KMS-11 (cell line): ENCODE data around the gene RNF220.

ENCODE experiments used
- H2AFZ ChIP-seq: fragments of 200-600 bp; sonication (generic); 2 replicates; pipeline ENCODE4 v1.6.1; 2016; ENCODE audit warnings: antibody characterized with exemption, mixed run types, low read depth
- H3K27ac ChIP-seq: fragments of 200-600 bp; sonication (generic); 2 replicates; pipeline ENCODE4 v1.6.1; 2016; ENCODE audit warnings: mild to moderate bottlenecking, mixed run types
- H3K27me3 ChIP-seq: fragments of 200-600 bp; sonication (generic); 2 replicates; pipeline ENCODE4 v1.6.1; 2017; ENCODE audit warnings: mild to moderate bottlenecking, low read depth, mixed run types, moderate library complexity; ENCODE audit not compliant: insufficient read depth
- H3K36me3 ChIP-seq: fragments of 200-600 bp; sonication (generic); 2 replicates; pipeline ENCODE4 v1.6.1; 2017; ENCODE audit warnings: mild to moderate bottlenecking, mixed run types; ENCODE audit not compliant: insufficient read depth
- H3K4me1 ChIP-seq: fragments of 200-600 bp; sonication (generic); 2 replicates; pipeline ENCODE4 v1.6.1; 2016; ENCODE audit warnings: mild to moderate bottlenecking, low read depth, mixed run types; ENCODE audit not compliant: poor library complexity, severe bottlenecking
- H3K4me2 ChIP-seq: fragments of 200-600 bp; sonication (generic); 2 replicates; pipeline ENCODE4 v1.7.0; 2016; ENCODE audit warnings: mild to moderate bottlenecking, mixed run types
- H3K4me3 ChIP-seq: fragments of 200-600 bp; sonication (generic); IDR thresholded peaks from 2 replicates; pipeline ENCODE4 v1.6.1; 2017; ENCODE audit warnings: low read depth, low read length, mixed read lengths; ENCODE audit not compliant: insufficient read depth
- H3K79me2 ChIP-seq: fragments of 200-600 bp; sonication (generic); 2 replicates; pipeline ENCODE4 v1.6.1; 2016; ENCODE audit warnings: low read depth, mixed run types; ENCODE audit not compliant: insufficient read depth
- H3K9ac ChIP-seq: fragments of 200-600 bp; sonication (generic); 2 replicates; pipeline ENCODE4 v1.6.1; 2016; ENCODE audit warnings: mild to moderate bottlenecking, mixed run types
- H4K20me1 ChIP-seq: fragments of 200-600 bp; sonication (generic); 2 replicates; pipeline ENCODE4 v1.6.1; 2016; ENCODE audit warnings: mild to moderate bottlenecking, mixed run types; ENCODE audit not compliant: insufficient read depth
- TF ChIP-seq, protein P1 (sequence below): fragments of 200-600 bp; sonication (generic); conservative IDR thresholded peaks from 2 replicates; pipeline ENCODE4 v1.6.1; 2017; ENCODE audit warnings: low read depth, mild to moderate bottlenecking, antibody characterized with exemption, low read length, moderate library complexity, mixed read lengths

RNF220 gene

GRCh38 chr1:44672254-44672955 lies 267.4 kb downstream of the RNF220 start:
- H3K36me3 ChIP-seq, result no peaks in the 10 kb centered on the region
- H3K27me3 ChIP-seq, result no peaks in the 10 kb centered on the region
- H2AFZ ChIP-seq, result no peak overlapping the region
- H3K27ac ChIP-seq, result no peak overlapping the region
- TF ChIP-seq, protein P1, sequence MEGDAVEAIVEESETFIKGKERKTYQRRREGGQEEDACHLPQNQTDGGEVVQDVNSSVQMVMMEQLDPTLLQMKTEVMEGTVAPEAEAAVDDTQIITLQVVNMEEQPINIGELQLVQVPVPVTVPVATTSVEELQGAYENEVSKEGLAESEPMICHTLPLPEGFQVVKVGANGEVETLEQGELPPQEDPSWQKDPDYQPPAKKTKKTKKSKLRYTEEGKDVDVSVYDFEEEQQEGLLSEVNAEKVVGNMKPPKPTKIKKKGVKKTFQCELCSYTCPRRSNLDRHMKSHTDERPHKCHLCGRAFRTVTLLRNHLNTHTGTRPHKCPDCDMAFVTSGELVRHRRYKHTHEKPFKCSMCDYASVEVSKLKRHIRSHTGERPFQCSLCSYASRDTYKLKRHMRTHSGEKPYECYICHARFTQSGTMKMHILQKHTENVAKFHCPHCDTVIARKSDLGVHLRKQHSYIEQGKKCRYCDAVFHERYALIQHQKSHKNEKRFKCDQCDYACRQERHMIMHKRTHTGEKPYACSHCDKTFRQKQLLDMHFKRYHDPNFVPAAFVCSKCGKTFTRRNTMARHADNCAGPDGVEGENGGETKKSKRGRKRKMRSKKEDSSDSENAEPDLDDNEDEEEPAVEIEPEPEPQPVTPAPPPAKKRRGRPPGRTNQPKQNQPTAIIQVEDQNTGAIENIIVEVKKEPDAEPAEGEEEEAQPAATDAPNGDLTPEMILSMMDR, result no peak
- peaks cover 42% of the 10 kb centered on the region for H3K4me1 ChIP-seq
- no peak overlapping the region for H3K9ac ChIP-seq
- no peaks in the 10 kb centered on the region for H3K79me2 ChIP-seq
- H4K20me1 ChIP-seq, result no peaks in the 10 kb centered on the region
- H3K4me3 ChIP-seq, result no peak overlapping the region
- no peak overlapping the region for H3K4me2 ChIP-seq

DNA sequence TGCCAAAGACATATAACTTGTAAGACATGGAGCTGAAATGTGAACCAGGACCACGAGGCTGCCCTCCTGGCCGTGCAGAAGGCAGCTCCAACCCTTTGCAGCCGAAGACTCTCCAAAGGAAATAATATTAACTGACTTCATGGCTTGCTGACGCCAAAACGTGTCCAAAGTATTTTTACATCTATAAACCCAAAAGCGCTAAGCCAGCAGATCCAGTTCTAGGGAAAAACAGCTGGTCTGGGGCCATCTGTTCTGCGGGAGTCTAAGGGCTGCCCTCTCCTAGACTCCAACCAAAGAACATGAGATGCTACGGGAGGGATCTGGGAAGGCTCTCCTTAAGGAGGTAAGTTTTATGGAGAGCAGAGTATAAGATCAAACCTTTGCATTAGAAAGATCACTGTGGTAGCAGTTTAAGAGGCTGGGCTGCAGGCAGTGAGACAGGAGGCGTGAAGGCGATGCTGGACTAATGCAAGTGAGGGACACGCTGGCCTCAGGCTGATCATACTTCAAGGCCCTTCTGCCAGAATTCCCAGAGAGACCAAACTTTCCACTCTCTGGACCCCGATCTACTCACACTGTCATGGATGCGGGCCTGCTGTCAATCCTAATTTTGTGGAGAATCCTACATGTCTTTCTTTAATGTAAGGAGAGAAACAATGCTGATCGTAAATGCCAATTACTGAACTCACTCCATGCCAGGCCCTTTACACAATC lies 268.1 kb downstream of the RNF220 start:
- Histone ChIP-seq H3K4me2 (peak overlapping the region; percentile 82), H3K4me3 (no peak overlapping the region), H3K27me3 (no peaks in the 10 kb centered on the region), H2AFZ (peak overlapping the region; percentile 80; the same call in 1 of the 2 replicates), H3K9ac (no peak overlapping the region), H3K79me2 (no peaks in the 10 kb centered on the region), H3K4me1 (peaks cover 43% of the 10 kb centered on the region), H3K27ac (no peak overlapping the region), H4K20me1 (no peaks in the 10 kb centered on the region), H3K36me3 (no peaks in the 10 kb centered on the region)
- TF ChIP-seq, protein P1, result no peak

DNA sequence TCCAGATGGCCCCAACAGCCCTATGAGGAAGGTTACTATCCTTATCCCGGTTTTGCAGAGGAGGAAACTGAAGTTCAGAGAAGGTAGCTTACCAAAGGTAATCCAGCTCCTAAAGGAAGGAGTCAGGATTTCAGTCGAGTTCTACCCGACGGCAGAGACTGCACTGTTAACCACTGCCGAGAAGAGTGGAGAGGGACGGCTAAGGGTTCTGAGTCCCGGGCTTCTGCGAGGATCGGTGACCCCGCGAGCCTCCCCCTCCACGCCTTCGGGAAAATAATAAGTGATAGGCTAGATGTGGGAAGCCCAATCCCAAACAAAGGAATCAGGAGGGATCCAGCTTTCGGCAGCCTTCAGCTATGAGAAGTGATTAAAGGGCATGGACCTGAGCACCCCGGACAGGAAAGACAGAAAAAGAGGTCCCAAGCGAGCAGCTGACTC lies 268.6 kb downstream of the RNF220 start:
- H3K27ac ChIP-seq, result no peak overlapping the region
- no peaks in the 10 kb centered on the region for H3K79me2 ChIP-seq
- H3K4me1 ChIP-seq, result peaks cover 43% of the 10 kb centered on the region
- peak overlapping the region; percentile 80 for H2AFZ ChIP-seq
- TF ChIP-seq, protein P1, result no peak
- peak overlapping the region; percentile 84 for H3K4me3 ChIP-seq
- no peaks in the 10 kb centered on the region for H4K20me1 ChIP-seq
- peak overlapping the region; percentile 82 for H3K4me2 ChIP-seq
- H3K36me3 ChIP-seq, result no peaks in the 10 kb centered on the region
- H3K9ac ChIP-seq, result peak overlapping the region; percentile 70; the same call in 1 of the 2 replicates
- no peaks in the 10 kb centered on the region for H3K27me3 ChIP-seq

DNA sequence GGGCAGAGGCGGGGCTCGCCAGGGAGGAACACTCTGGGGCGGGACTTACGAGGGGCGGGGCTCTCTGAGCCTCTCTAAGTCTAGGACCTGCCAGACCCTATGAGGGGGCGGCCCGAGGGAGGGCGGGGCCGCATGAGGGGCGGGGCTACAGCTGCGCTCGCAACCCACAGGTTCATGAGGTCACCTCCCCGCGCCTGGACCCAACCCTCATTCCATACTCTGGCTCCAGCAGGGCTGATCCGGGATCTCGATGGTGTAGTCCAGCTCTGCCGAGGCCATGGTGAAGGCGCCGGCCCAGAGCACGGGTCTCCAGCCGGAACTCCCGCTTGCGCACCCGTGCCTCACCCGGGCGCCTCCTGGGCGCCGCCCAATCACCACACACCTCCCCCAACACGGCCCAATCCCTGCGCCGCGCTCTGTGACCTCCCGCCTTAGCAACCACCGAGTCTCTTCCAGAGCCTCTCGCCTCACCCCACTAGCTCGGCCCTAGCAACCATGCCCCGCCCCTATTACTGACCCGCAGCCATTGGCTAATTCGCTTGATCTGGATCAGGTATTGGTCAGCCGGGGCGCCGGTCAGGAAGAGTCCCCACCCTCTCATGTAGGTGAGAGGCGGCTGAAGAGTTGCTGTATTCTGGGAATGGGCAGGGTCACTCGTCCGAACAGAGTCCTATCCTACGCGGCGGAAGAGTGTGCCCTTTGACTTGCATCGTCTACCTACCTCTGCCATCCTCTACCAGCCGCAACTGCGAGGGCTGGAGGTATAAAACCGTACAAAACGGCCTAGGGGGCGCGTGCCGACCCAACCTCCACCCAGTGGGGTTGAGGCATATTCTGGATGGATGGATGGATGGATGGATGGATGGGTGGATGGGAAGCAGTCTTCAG lies 269.3 kb downstream of the RNF220 start, which contains the start of the genes ARMH1 and TMEM53:
TSS of gene ARMH1 (plus strand) at position 602 of the 888 bp plus-strand sequence. CDS start 14,984 bp downstream, outside the sequence.
TSS of gene TMEM53 (minus strand) at position 369 of the 888 bp plus-strand sequence. CDS start at position 279, 90 bp downstream.
- Histone ChIP-seq H3K27me3 (no peaks in the 10 kb centered on the region), H3K36me3 (no peaks in the 10 kb centered on the region), H4K20me1 (no peaks in the 10 kb centered on the region), H3K79me2 (no peaks in the 10 kb centered on the region), H2AFZ (peak within 1 kb of the TSS; percentile 80), H3K27ac (peak within 1 kb of the TSS; percentile 59), H3K4me2 (peak within 1 kb of the TSS; percentile 82), H3K4me3 (peak within 1 kb of the TSS; percentile 84), H3K4me1 (peaks cover 43% of the 10 kb centered on the region), H3K9ac (peak within 1 kb of the TSS; percentile 70; the same call in 1 of the 2 replicates)
- TF ChIP-seq, protein P1, result 0 out of 2 replicates have a peak, but pooled peaks have one; percentile 13
